GM21717 (cell line): Measurements from ENCODE around the gene RASAL2.
A peak's percentile ranks its signal among the peaks of the same experiment; 100 is the strongest.
"Not testable (repeated sequence)": the region's sequence is repeated elsewhere in the genome, so short reads cannot be mapped to it uniquely, and the experiment has no call there.

ENCODE experiments used
- ATAC-seq: cut with Tn5 transposase; IDR thresholded peaks from one replicate; pipeline ENCODE4 v1.9.1; 2021; ENCODE audit warnings: mild to moderate bottlenecking, moderate library complexity; ENCODE audit not compliant: unreplicated experiment

Gene RASAL2

GRCh38 chr1:178371235-178371634, 277.3 kb downstream of the RASAL2 start:
- no peak for ATAC-seq

DNA sequence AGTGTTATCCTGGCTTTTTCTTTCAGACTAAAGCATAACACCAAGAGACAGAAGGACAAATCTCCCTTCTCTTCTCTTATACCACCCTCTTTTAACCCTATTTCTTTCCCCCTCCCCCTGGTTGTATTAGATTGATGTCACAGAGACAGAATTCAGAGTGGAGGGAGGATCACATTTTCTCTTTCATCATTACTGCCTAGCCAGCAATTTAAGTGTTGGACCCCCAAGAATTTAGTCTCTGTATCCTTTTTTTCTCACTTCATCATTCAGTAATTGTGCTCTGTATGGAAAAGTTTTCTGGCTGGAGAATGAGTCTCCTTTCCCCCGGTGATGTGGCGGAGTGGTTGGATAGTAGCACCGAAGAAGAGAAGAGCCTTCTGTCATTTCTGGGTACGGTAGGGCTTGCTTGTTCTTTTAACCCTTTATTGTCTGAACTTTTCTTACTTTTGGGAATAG, 278.1 kb downstream of the RASAL2 start:
- no peak for ATAC-seq

DNA sequence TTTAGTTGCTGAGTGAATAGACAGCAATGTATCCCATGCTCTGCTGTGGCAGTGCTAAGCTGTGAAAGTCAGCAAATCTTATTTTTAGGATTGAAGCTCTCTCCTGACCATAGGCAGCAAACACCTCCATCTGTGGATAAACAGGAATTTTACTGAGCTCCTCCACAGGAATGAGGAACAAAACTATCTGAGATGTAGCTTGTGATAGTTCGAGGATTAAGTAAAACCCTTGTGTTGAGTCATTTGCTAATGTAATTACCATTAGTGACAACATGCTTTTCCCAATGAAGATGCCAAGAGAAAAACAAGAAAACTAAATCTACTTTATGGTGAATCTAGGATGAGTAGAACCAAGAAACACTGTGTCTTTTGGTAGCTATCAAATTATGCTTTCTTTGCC, 280.1 kb downstream of the RASAL2 start:
- ATAC-seq = no peak

DNA sequence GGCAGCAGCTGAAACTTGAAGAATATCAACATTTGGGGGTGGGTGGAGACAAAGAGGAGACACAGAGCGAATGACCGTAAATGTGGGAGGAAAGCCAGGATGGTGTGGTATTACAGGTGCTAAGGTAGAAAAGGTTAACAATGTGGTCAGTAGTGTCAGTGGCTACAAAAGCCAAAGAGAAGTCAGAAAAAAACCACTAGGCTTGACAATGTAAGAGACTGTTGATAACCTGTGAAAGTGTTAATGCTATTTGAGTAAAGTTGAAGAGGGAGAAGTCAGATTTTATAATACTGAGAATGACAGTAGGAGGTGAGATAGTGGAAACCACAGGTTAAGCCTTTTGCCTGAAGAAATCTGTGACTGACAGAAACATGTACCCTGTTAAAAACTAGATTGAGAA, 282.1 kb downstream of the RASAL2 start:
- ATAC-seq = no peak

DNA sequence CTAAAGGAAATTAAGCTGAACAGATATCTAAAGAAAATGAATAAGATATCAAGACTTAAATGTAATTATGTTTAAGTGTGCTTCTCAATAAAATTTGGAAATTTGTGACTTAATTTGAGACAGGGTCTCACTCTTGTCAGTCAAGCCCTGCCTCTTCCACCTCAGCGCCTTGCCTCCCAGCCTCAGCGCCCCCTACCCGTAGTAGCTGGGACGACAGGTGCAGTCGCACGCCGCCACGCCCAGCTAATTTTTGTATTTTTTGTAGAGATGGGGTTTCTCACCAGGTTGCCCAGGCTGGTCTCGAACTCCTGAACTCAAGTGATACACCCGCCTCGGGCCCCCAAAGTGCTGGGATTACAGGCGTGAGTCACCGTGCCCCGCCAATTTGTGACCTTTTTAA, 285.9 kb downstream of the RASAL2 start:
- no peak for ATAC-seq

DNA sequence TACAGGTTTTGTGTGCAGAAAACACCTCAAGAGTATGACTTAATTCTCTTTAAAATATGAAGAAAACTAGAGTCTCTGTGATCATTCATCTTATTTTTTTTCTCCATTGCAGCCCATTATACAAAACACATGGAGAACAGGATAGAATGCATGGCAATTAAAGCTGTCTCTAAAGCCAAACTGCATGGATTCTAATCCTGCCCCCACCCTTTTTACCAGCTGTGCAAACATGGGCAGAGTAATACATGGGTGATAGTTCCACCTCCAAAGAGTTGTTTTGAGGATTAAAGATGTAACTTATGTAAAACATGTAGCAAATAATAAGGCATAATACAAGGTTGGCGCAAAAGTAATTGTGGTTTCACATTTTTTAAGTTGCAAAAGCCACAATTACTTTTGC, 288.5 kb downstream of the RASAL2 start:
- no peak for ATAC-seq

DNA sequence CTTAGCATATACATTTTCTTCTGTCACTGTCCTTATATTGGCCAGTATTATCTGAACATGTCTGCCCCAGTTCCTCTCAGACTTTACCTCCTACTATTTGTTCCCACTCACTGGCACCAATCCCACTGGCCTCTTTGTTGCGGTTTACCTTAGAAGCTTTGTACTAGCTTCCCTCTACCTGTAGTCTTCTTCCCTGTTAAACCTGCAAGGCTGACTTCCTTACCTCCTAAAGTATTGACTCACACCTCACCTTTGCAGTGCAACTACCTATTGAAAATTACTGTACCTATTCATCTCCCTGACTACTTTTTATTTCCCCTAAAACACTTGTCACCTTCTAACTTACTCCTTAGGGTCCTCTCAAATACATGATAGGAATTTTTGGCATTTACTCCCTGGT, 291.8 kb downstream of the RASAL2 start:
- ATAC-seq = no peak

- no peak for ATAC-seq
These were observed 294.7 kb downstream of the RASAL2 start for GRCh38 chr1:178388418-178389145.

- no peak for ATAC-seq
These were observed 295.5 kb downstream of the RASAL2 start for GRCh38 chr1:178389441-178389840.

DNA sequence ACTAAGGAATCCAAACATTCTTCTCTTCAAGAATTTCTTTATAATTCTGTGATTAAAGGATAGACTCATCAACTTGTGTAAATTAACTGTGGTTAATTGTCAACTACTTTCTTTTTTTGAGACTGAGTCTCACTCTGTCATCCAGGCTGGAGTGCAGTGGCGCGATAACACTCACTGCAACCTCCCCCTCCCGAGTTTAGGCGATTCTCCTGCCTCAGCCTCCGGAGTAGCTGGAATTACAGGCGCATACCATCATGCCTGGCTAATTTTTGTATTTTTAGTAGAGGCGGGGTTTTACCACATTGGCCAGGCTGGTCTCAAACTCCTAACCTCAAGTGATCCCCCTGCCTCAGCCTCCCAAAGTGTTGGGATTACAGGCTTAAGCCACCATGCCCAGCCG, 296.4 kb downstream of the RASAL2 start:
- not testable (repeated sequence) for ATAC-seq

DNA sequence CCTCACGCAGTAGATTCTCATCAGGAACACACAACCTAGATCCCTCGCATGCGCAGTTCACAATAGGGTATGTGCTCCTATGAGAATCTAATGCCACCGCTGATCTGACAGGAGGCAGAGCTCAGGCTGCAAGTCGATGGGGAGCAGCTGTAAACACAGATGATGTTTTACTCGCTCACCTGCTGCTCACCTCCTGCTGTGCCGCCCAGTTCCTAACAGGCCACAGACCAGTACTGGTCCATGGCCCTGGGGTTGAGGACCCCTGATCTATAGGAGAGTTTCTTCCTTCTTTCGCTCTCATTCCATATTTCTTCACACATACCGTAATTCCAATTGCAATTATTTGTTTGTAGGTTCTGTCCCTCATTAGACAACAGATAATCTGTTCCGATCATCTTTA, 299.5 kb downstream of the RASAL2 start:
- no peak for ATAC-seq

DNA sequence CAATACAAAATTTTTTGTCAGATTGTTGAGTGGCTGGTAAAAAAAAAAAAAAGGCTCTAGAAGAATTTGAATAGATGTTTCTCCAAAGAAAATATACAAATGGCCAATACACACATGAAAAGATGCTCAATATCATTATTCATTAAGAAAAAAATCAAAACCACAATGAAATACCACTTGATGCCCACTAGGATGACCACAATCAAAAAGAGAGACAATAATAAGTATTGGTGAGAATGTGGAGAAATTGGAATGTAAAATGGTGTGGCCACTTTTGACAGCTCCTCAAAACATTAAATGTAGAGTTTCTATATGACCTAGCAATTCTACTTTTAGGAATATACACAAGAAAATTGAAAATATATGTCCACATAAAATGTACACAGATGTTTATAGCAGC, 302.9 kb downstream of the RASAL2 start:
- ATAC-seq = no peak

DNA sequence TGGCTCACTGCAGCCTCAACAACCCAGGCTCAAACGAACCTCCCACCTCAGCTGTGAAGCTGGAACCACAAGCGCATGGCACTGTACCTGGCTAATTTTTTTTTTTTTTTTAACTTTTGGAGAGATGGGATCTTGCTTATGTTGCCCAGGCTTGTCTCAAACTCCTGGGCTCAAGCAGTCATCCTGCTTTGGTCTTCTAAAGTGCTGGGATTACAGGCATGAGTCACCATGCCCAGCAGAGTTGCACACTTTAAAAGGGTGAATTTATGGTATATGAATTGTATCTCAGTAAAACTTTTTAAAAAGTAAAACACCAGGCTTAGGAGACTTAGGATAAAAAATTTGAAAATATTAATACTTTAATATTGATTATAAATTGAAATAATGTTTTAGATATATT, 303.8 kb downstream of the RASAL2 start:
- ATAC-seq = no peak

- ATAC-seq = no peak
These were observed 305.3 kb downstream of the RASAL2 start for GRCh38 chr1:178399177-178399728.

DNA sequence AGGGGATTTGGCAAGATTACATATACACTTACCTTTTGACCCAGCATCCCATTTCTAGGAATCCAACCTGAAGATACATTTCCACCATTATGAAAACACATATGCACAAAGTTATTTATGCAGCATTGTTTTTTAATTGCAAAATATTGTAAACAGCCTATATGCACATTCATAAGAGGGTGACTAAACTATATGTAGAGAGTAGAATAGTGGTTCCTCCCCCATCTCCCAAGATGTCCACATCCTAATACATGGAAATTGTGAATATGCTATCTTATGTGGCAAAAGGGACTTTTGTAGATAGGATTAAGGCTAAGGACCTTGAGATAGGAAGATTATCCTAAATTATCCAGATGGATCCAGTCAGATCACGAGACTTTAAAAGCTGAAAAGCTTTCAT, 311.2 kb downstream of the RASAL2 start:
- ATAC-seq = no peak

GRCh38 chr1:178407215-178407614, 313.3 kb downstream of the RASAL2 start:
- ATAC-seq = no peak

- no peak for ATAC-seq
These were observed 313.8 kb downstream of the RASAL2 start for GRCh38 chr1:178407655-178408054.

- no peak for ATAC-seq
These were observed 315.0 kb downstream of the RASAL2 start for GRCh38 chr1:178408871-178409270.

DNA sequence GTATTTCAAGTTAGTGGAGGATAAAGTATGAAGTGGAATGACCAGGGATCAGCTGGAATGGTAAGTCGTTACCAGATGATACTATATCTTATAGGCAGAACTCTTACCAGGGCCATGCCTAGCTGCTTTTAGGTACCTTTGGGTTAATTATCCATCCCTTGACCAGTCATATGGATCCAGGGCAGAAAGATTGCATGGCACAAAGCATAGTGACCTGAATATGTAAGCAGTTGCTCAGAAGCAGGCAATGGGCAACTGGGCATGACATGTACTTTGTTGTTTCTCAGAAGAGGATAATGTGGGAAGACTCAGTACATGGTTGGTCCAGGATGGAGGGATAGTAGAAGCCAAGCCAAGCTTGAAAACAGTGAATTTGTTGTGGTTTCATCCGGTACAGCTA, 315.6 kb downstream of the RASAL2 start:
- ATAC-seq = no peak

DNA sequence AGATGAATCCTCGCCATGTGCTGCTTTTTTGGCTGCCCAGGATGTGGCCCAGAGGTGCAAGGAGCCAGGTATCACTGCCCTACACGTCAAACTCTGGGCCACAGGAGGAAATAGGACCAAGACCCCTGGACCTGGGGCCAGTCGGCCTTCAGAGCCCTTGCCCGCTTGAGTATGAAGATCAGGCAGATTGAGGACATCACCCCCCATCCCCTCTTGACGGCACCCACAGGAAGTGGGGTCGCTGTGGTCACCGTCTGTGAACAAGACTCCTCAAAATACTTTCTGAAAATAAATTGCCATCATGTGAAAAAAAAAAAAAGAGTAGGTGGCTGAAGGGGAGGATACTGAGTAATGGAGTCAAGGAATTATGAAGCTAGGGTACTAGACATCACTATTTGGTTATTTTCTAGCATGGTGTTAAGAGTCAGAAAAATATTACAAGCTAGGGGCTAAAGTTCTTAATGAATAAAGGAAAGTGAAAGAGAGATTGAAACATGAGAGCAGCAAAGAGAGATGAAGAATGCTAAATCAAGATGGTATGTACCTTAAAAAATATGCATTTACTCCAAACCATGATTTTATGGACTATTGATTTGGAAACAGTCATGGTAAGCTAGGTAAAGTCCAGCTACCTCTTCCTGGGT, 318.0 kb downstream of the RASAL2 start:
- peak; percentile 77 for ATAC-seq

- ATAC-seq = peak; percentile 92
These were observed 318.5 kb downstream of the RASAL2 start for GRCh38 chr1:178412400-178412770.

- ATAC-seq = no peak
These were observed 324.0 kb downstream of the RASAL2 start for GRCh38 chr1:178417858-178418257.
